Trophoblast cell (in vitro differentiated cells and primary cell): Measurements from ENCODE around the gene SLC22A23.

Experiments
- DNase-seq, 2 donors: peaks; one replicate each; pipeline ENCODE4 v3.0.0-alpha.2; 2016
- H2AFZ ChIP-seq: 2 replicates; pipeline ENCODE4 v1.6.1; 2013; ENCODE audit warnings: low read length, moderate library complexity, mild to moderate bottlenecking; ENCODE audit not compliant: insufficient read depth, poor library complexity
- H2AK5ac ChIP-seq: 2 replicates; pipeline ENCODE4 v1.6.1; 2013; ENCODE audit warnings: mild to moderate bottlenecking, low read length
- H2BK120ac ChIP-seq: 2 replicates; pipeline ENCODE4 v1.6.1; 2013; ENCODE audit warnings: low read length, mild to moderate bottlenecking, moderate library complexity; ENCODE audit not compliant: insufficient read depth, poor library complexity
- H2BK12ac ChIP-seq: 2 replicates; pipeline ENCODE4 v1.6.1; 2013; ENCODE audit warnings: mild to moderate bottlenecking, low read length, moderate library complexity
- H2BK5ac ChIP-seq: 2 replicates; pipeline ENCODE4 v1.6.1; 2013; ENCODE audit warnings: low read length, low read depth, moderate library complexity, mild to moderate bottlenecking; ENCODE audit not compliant: poor library complexity
- H3K14ac ChIP-seq: 2 replicates; pipeline ENCODE4 v1.6.1; 2013; ENCODE audit warnings: mild to moderate bottlenecking, low read length
- H3K18ac ChIP-seq: 2 replicates; pipeline ENCODE4 v1.6.1; 2013; ENCODE audit warnings: mild to moderate bottlenecking, low read length
- H3K23ac ChIP-seq: 2 replicates; pipeline ENCODE4 v1.6.1; 2013; ENCODE audit warnings: low read length
- H3K27ac ChIP-seq: 2 replicates; pipeline ENCODE4 v1.5.1; 2013; ENCODE audit warnings: low read depth, mild to moderate bottlenecking, inconsistent platforms, low read length, moderate library complexity
- H3K27me3 ChIP-seq: 2 replicates; pipeline ENCODE4 v1.6.1; 2013; ENCODE audit warnings: inconsistent platforms, mild to moderate bottlenecking, low read length, moderate library complexity; ENCODE audit not compliant: insufficient read depth
- H3K36me3 ChIP-seq, 2 experiments: 1 replicate in 1 of 2; 2 replicates in 1 of 2; pipeline ENCODE4 v1.6.1; 2013; ENCODE audit warnings: low read length in 2 of 2, mild to moderate bottlenecking in 2 of 2, moderate library complexity in 1 of 2; ENCODE audit not compliant: insufficient read depth in 2 of 2, control insufficient read depth in 1 of 2
- H3K4ac ChIP-seq: 2 replicates; pipeline ENCODE4 v1.6.1; 2013; ENCODE audit warnings: low read depth, mild to moderate bottlenecking, low read length, moderate library complexity
- H3K4me1 ChIP-seq, 2 experiments: 1 replicate in 1 of 2; 2 replicates in 1 of 2; pipeline ENCODE4 v1.6.1; 2013; ENCODE audit warnings: low read length in 2 of 2, mild to moderate bottlenecking in 2 of 2, moderate library complexity in 1 of 2; ENCODE audit not compliant: insufficient read depth in 2 of 2, control insufficient read depth in 1 of 2
- H3K4me2 ChIP-seq: 2 replicates; pipeline ENCODE4 v1.6.1; 2013; ENCODE audit warnings: inconsistent platforms, mild to moderate bottlenecking, low read length, moderate library complexity
- H3K4me3 ChIP-seq: 2 replicates; pipeline ENCODE4 v1.5.1; 2013; ENCODE audit warnings: mild to moderate bottlenecking, low read depth, low read length, inconsistent platforms
- H3K79me1 ChIP-seq: one replicate; pipeline ENCODE4 v1.6.1; 2013; ENCODE audit warnings: low read length
- H3K79me2 ChIP-seq: 2 replicates; pipeline ENCODE4 v1.6.1; 2013; ENCODE audit warnings: low read length, mild to moderate bottlenecking; ENCODE audit not compliant: control insufficient read depth, insufficient read depth, poor library complexity
- H3K9ac ChIP-seq: 2 replicates; pipeline ENCODE4 v1.6.1; 2013; ENCODE audit warnings: mild to moderate bottlenecking, low read length
- H3K9me3 ChIP-seq: 2 replicates; pipeline ENCODE4 v1.6.1; 2013; ENCODE audit warnings: low read depth, mild to moderate bottlenecking, control low read depth, inconsistent platforms, low read length; ENCODE audit not compliant: insufficient read depth
- H4K12ac ChIP-seq: 2 replicates; pipeline ENCODE4 v1.6.1; 2013; ENCODE audit warnings: low read depth, mild to moderate bottlenecking, low read length, moderate library complexity
- H4K8ac ChIP-seq: 2 replicates; pipeline ENCODE4 v1.6.1; 2013; ENCODE audit warnings: low read depth, mild to moderate bottlenecking, low read length, moderate library complexity
- H4K91ac ChIP-seq: one replicate; pipeline ENCODE4 v1.6.1; 2013; ENCODE audit warnings: low read depth, mild to moderate bottlenecking, low read length, moderate library complexity
- WGBS: extraction: QIAGEN DNeasy Blood & Tissue Kit; methylation state at CpG from one replicate; pipeline ENCODE4 v1.1.7; 2013; ENCODE audit warnings: missing lambda C conversion rate; ENCODE audit not compliant: insufficient read length, insufficient coverage; ENCODE audit errors: extremely low coverage; 5-methylcytosine and 5-hydroxymethylcytosine counted together

The SLC22A23 gene

DNA sequence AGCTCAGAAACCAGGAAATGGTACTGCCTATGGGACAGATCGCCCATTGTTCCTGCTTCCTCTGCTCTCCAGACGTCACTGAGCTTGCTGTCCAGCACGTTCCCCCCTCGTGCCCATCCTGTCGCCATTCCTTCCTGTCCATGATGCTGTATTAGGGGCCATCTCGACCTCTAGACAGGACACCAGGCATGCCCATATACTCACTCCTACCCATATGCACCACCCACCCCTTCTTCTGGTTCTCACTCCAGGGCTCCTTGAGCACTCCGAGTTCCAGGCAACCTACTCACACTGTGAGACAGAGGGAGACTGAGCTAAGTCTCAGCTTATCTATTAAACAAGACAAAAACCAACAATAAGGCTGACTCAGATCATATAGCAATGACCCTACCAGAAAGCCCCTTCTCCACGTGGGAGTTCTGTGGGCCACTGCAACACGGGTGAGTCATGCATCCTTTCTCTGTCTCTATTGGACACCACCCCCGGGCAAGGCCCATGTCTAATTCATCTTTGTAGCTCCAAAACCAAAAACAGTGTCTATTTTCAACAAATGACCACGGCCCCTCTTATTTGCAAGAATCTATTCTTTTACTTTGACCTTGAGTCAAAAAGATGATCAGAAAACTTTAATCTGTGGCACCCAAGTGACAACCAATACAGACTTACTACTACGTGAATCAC is 132.4 kb downstream of the SLC22A23 start:
- H3K27ac ChIP-seq, result no peak overlapping the region
- peaks cover 2% of the 10 kb centered on the region for H3K79me1 ChIP-seq
- H3K4ac ChIP-seq, result peak overlapping the region; percentile 7
- no peak overlapping the region for H4K12ac ChIP-seq
- peaks cover 5 to 13% of the 10 kb centered on the region in 2 experiments for H3K36me3 ChIP-seq
- peak overlapping the region; percentile 15 for H3K18ac ChIP-seq
- H3K14ac ChIP-seq, result peak overlapping the region; percentile 11
- H3K4me3 ChIP-seq, result no peak overlapping the region
- peaks cover 2% of the 10 kb centered on the region for H3K79me2 ChIP-seq
- H2AFZ ChIP-seq, result no peak overlapping the region
- no peak overlapping the region for H2BK12ac ChIP-seq
- no peak overlapping the region for H3K9ac ChIP-seq
- no CpG with 5 or more reads among the region's 12 CpGs for WGBS
- no peak overlapping the region for H2BK120ac ChIP-seq
- peak overlapping the region; percentile 2 for H4K91ac ChIP-seq
- H2BK5ac ChIP-seq, result no peak overlapping the region
- H2AK5ac ChIP-seq, result peak overlapping the region; percentile 36
- no peak overlapping the region for H3K4me2 ChIP-seq
- peak; percentile 14 to 35 for DNase-seq
- peaks cover 4 to 7% of the 10 kb centered on the region in 2 experiments for H3K4me1 ChIP-seq
- no peak overlapping the region for H4K8ac ChIP-seq
- H3K27me3 ChIP-seq, result no peaks in the 10 kb centered on the region
- no peak overlapping the region for H3K23ac ChIP-seq
- no peaks in the 10 kb centered on the region for H3K9me3 ChIP-seq

DNA sequence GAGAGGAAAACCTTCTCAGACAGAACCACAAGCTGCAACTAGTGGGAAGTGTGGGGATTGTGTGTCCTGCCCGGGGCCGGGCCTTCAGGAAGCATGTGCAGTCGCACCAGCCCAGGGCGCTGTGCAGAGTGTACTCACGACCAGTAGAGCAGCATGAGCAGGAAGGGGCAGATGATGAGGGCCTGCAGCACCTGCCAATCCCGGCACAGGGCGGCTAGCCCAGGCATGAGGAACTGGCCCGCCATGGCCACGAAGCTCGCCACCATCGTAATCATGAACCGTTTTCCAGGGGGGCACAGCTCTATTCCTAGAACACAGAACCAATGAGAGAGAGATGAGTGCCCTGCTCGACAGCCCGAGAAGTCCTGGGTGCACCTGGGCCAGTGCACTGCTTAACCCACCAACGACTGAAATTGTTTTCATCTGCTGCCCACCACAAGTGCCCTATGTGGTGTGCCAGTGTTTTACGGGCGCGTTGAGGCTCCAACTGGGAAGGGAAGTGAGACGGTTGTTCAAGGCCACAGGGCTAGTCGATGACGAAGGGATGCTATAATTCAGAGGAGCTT is 133.1 kb downstream of the SLC22A23 start:
- H4K8ac ChIP-seq, result no peak overlapping the region
- WGBS, result no CpG with 5 or more reads among the region's 21 CpGs
- H3K23ac ChIP-seq, result no peak overlapping the region
- peak overlapping the region; percentile 34 for H3K4me3 ChIP-seq
- H3K79me1 ChIP-seq, result peaks cover 2% of the 10 kb centered on the region
- H2AFZ ChIP-seq, result no peak overlapping the region
- H3K4ac ChIP-seq, result peak overlapping the region; percentile 7
- peaks cover 5 to 13% of the 10 kb centered on the region in 2 experiments for H3K36me3 ChIP-seq
- no peaks in the 10 kb centered on the region for H3K27me3 ChIP-seq
- H2BK120ac ChIP-seq, result no peak overlapping the region
- H2BK12ac ChIP-seq, result no peak overlapping the region
- no peak overlapping the region for H3K14ac ChIP-seq
- peak overlapping the region; percentile 15 for H3K18ac ChIP-seq
- H3K9me3 ChIP-seq, result no peaks in the 10 kb centered on the region
- peaks cover 2% of the 10 kb centered on the region for H3K79me2 ChIP-seq
- no peak overlapping the region for H3K27ac ChIP-seq
- no peak overlapping the region for H3K9ac ChIP-seq
- no peak overlapping the region for H2AK5ac ChIP-seq
- H4K12ac ChIP-seq, result no peak overlapping the region
- no peak overlapping the region for H4K91ac ChIP-seq
- no peak overlapping the region for H2BK5ac ChIP-seq
- H3K4me1 ChIP-seq, result peaks cover 4 to 7% of the 10 kb centered on the region in 2 experiments
- H3K4me2 ChIP-seq, result no peak overlapping the region
- DNase-seq, result peak in 1 of 2 donors; percentile 1

DNA sequence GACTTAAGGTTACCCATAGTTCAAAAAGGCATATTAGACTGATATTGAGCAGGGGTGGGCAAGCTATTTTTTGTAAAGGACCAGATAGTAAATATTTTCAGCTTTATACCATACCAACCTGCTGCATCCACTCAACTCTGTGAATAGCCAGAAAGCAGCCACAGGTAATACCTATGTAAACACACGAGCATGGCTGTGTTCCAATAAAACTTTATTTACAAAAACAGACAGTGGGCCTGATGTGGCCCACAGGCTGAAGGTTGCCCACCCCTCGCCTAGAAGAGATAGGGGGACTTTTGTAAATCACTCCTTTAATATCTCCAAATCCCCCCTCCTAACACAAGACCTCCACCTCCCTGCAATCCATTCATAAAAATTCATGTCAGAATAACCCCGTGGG is 133.7 kb downstream of the SLC22A23 start:
- no peak overlapping the region for H3K4me3 ChIP-seq
- no CpG with 5 or more reads among the region's 3 CpGs for WGBS

DNA sequence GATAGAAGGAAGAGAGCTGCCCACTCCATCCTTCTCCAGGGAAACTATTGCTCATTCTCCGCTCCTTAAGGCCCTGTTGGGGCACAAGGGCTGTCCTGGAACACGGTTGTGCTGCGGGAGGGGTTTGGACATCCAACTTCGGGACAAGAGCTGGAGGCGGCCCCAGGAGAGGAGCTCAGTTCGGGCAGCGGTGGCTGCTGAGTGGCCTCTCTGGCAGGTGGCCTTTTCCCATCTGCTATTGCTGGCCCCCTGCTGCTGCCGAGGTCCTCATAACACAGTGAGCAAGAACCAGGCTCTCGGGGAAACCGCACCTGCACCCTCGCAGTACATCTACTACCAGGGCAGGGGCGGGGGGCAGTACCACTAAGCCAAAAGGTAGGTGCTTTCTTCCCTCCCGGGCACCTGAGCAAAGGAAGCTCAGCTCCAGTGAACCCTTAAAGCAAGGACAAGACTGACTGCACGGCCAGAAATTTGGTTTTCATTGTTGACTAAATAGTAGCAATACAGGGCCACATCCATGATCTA is 134.4 kb downstream of the SLC22A23 start:
- no peak overlapping the region for H3K4me2 ChIP-seq
- H3K27ac ChIP-seq, result no peak overlapping the region
- H4K8ac ChIP-seq, result no peak overlapping the region
- no peak overlapping the region for H2BK12ac ChIP-seq
- H3K79me1 ChIP-seq, result peaks cover 2% of the 10 kb centered on the region
- H2AFZ ChIP-seq, result no peak overlapping the region
- H3K36me3 ChIP-seq, result peaks cover 5 to 13% of the 10 kb centered on the region in 2 experiments
- no peak overlapping the region for H2BK120ac ChIP-seq
- peaks cover 4 to 7% of the 10 kb centered on the region in 2 experiments for H3K4me1 ChIP-seq
- H3K18ac ChIP-seq, result no peak overlapping the region
- no peak for DNase-seq
- H4K12ac ChIP-seq, result no peak overlapping the region
- H3K9me3 ChIP-seq, result no peaks in the 10 kb centered on the region
- H3K79me2 ChIP-seq, result peaks cover 2% of the 10 kb centered on the region
- H4K91ac ChIP-seq, result no peak overlapping the region
- H2AK5ac ChIP-seq, result no peak overlapping the region
- no peak overlapping the region for H3K14ac ChIP-seq
- no peak overlapping the region for H3K23ac ChIP-seq
- H3K27me3 ChIP-seq, result no peaks in the 10 kb centered on the region
- H3K4ac ChIP-seq, result no peak overlapping the region
- no peak overlapping the region for H3K4me3 ChIP-seq
- no peak overlapping the region for H2BK5ac ChIP-seq
- WGBS, result no CpG with 5 or more reads among the region's 14 CpGs
- H3K9ac ChIP-seq, result no peak overlapping the region

More for the DNA sequence above, 133.7 kb downstream of the SLC22A23 start:
- no peak overlapping the region for H3K27ac ChIP-seq
- H2AK5ac ChIP-seq, result no peak overlapping the region
- peaks cover 2% of the 10 kb centered on the region for H3K79me2 ChIP-seq
- no peak overlapping the region for H3K9ac ChIP-seq
- H3K18ac ChIP-seq, result no peak overlapping the region
- no peaks in the 10 kb centered on the region for H3K9me3 ChIP-seq
- no peak overlapping the region for H4K91ac ChIP-seq
- H3K14ac ChIP-seq, result no peak overlapping the region
- H3K27me3 ChIP-seq, result no peaks in the 10 kb centered on the region
- no peak overlapping the region for H2BK120ac ChIP-seq
- H4K12ac ChIP-seq, result no peak overlapping the region
- H2AFZ ChIP-seq, result no peak overlapping the region
- no peak overlapping the region for H2BK5ac ChIP-seq
- no peak overlapping the region for H2BK12ac ChIP-seq
- H3K79me1 ChIP-seq, result peaks cover 2% of the 10 kb centered on the region
- no peak overlapping the region for H3K23ac ChIP-seq
- no peak overlapping the region for H3K4ac ChIP-seq
- H4K8ac ChIP-seq, result no peak overlapping the region
- DNase-seq, result no peak
- H3K4me2 ChIP-seq, result no peak overlapping the region
- peaks cover 4 to 7% of the 10 kb centered on the region in 2 experiments for H3K4me1 ChIP-seq
- H3K36me3 ChIP-seq, result peaks cover 5 to 13% of the 10 kb centered on the region in 2 experiments
